HPDE6-E6E7 (cell line): ENCODE data around the gene LPAR2.

ENCODE experiments used
- DNase-seq: peaks from one replicate; pipeline ENCODE4 v3.0.0; 2011; ENCODE audit warnings: missing footprints; ENCODE audit errors: extremely low spot score

The LPAR2 gene

GRCh38 chr19:19653597-19654147 lies 25.7 kb upstream of the LPAR2 start:
- DNase-seq = no peak

GRCh38 chr19:19652482-19653295 lies 24.7 kb upstream of the LPAR2 start:
- DNase-seq = no peak

GRCh38 chr19:19651076-19651475 lies 23.1 kb upstream of the LPAR2 start:
- no peak for DNase-seq

- DNase-seq = no peak
These were observed 22.3 kb upstream of the LPAR2 start for GRCh38 chr19:19650331-19650730.

- DNase-seq = no peak
These were observed 21.6 kb upstream of the LPAR2 start for GRCh38 chr19:19649580-19649995.

- no peak for DNase-seq
These were observed 21.1 kb upstream of the LPAR2 start for GRCh38 chr19:19649155-19649554.

GRCh38 chr19:19647037-19647835 lies 19.2 kb upstream of the LPAR2 start:
- DNase-seq = no peak

GRCh38 chr19:19645233-19645870 lies 17.3 kb upstream of the LPAR2 start:
- DNase-seq = no peak

- no peak for DNase-seq
These were observed 16.0 kb upstream of the LPAR2 start for GRCh38 chr19:19644054-19644388.

GRCh38 chr19:19643158-19644053 lies 15.4 kb upstream of the LPAR2 start, which contains the start of gene GMIP:
TSS of gene GMIP (minus strand) at chr19:19643657. CDS start at chr19:19643529, 128 bp downstream.
- DNase-seq = peak; percentile 80

- DNase-seq = no peak
These were observed 14.6 kb upstream of the LPAR2 start for GRCh38 chr19:19642506-19643157.

- DNase-seq = no peak
These were observed 9.7 kb upstream of the LPAR2 start for GRCh38 chr19:19637523-19638251.

GRCh38 chr19:19637186-19637522 lies 9.1 kb upstream of the LPAR2 start:
- no peak for DNase-seq

- DNase-seq = no peak
These were observed 8.7 kb upstream of the LPAR2 start for GRCh38 chr19:19636573-19637185.

GRCh38 chr19:19635313-19635702 lies 7.3 kb upstream of the LPAR2 start:
- no peak for DNase-seq

GRCh38 chr19:19634516-19635312 lies 6.7 kb upstream of the LPAR2 start:
- DNase-seq = no peak

- DNase-seq = no peak
These were observed 5.9 kb upstream of the LPAR2 start for GRCh38 chr19:19633711-19634515.

GRCh38 chr19:19632661-19633060 lies 4.6 kb upstream of the LPAR2 start:
- no peak for DNase-seq
